HG02973 (cell line): Measurements from ENCODE around the gene SIMC1.
A peak's percentile ranks its signal among the peaks of the same experiment; 100 is the strongest.
"Not testable (repeated sequence)": the region's sequence is repeated elsewhere in the genome, so short reads cannot be mapped to it uniquely, and the experiment has no call there.

Source experiments
- ATAC-seq: cut with Tn5 transposase; IDR thresholded peaks from one replicate; pipeline ENCODE4 v1.9.1; 2021; ENCODE audit warnings: moderate library complexity; ENCODE audit not compliant: unreplicated experiment

SIMC1 gene

DNA sequence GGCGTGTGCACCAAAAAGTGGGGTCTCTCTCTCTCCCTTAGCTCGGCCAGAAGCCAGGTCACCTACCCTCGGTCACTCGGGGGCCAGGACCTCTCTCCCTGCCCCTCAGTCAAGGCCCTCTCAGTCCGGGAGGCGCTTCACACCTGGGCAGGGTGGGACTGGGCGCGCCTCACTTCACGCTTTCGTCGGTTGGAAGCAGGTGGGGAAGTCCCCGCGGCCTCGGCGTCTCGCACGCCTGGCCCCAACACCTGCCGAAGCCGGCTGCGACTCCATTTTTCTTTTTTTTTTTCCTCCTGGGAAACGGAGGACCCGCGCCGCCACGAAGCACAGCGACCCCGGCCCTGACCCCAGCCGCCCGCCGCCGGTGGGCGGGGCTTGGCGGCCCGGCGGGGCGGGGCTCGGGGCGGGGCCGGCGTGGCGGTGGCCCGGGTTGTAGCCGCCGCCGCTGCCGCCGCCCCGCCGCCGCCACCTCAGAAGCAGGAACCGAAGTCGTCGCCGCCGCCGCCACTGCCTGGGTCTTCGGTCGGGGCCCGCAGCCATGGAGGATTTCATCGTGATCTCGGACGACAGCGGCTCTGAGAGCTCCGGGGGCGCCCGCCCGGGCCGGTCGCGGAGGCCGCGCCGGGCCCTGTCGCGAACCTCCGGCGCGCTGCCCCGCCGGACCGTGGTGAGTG is at the start of gene SIMC1:
Gene SIMC1, plus strand, starts transcription at position 454 of the 674 bp plus-strand sequence. Its CDS starts 85 bp downstream, at position 539.
- peak; percentile 70 for ATAC-seq

DNA sequence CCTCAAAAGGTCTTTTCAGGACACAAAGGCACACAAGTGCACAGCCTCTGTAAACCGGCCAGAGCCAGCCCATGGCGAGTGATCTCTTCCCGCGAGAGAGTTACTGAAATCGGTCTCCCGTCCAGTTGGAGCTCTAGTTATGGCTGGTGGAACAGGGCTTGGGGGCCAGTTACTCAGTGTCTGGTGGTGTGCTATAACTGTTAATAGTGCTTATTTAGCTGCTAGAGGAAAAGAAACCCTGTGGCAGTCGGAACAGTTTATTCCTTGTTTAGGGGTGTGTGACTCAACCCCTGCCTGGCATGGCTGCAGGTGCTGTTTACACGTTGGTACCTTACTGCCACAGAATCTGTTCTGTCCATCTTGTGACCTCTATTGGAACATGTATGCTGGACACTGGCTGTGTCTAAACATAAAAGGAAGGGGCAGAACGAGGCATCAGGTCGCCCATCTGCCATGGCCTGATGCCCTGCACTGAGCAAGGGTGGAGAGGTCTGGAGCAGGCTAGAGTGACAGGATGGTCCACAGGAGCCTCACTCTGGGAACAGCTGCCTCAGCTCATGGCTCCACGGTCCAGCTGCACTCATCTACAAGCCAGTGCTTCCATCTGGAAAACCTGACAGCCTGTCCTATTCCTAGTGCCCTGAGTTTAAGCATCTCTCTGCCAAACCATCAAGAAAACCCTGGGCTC is 49.6 kb upstream of the SIMC1 start:
- no peak for ATAC-seq

DNA sequence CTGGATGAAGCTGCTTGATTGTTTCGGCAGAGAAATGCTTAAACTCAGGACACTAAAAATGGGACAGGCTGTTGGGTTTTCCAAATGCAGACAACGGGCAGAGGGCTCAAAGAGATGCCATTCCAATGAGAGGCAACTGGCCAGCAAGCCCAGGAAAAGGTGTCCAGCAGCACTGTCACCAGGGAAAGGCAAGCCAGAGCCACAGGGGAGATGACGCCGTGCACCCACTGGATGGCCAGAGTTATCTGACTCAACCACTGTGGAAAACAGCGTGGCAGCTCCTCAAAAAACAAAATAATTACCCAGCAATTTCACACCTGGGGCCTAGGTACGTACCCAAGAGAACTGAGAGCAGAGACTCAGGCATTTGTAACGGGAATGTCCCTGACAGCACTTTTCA is 48.4 kb upstream of the SIMC1 start:
- ATAC-seq: no peak

DNA sequence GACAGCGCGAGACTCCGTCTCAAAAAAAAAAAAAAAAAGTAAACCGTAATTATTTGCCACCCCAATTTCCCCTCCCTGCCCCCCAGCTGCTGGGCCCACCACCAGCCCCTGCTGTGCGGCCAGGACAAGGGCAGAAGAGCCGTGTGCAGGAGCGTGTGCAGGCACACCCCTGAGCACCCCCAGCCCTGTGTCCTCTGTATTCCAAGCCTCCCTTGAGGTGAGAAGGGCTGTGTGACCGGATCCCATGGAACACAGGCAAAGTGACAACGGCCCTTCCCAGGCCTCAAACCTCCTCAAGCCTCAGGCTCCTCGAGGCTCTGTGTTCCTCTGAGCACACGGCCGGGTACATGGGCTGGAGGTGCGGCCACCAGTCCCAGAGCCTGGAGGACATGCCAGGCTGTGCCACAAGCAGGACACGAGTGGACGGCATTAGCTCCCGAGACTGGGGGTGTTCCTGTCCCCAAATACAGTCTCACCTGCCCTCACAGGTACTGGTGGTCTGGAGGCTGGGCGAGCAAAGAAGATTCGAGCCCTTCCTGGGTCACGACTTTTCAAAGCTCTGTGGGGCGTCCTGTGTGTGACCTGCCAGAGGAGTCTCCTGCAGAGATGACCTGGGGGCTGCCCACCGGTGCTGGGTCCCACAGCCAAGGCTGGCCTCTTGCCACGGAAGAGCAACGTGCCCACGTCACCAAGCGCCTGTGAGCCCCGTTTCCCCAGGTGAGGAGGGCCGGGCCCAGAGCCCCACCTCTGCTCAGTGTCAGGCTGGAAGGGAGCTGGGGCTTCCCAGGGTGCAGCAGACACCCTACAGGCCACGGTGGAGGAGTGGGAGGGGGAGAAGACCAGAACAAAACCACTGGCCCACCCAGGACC is 47.1 kb upstream of the SIMC1 start:
- no peak for ATAC-seq

DNA sequence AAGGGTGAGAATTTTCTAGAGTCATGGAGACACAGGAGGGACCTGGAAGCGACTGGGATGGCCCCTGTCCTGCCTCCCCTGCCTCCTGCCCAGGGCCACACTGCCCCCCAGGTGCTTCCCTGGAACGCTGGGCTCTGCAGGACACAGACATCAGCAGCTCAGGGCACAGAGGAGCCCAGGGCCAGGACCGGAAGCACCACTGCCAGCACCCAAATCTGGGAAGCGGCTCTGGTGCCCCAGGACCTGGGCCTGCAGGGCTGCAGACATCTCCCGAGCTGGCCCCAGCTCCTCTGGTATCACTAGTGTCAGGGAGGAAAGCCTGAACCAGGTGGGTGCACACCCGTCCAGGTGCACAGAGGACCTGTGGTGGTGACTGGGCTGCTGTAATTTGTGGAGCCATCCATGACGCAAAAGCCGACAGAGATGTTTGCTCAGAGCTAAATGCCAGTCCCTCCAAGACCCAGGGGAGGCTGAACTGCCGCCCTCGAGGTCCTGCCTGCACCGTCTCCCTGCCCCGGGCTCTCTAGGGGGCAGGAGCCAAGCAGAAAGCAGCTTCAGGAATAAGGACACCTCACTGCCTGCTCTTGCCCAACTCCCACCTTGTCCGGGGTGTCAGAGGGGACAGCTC is 46.0 kb upstream of the SIMC1 start:
- no peak for ATAC-seq

DNA sequence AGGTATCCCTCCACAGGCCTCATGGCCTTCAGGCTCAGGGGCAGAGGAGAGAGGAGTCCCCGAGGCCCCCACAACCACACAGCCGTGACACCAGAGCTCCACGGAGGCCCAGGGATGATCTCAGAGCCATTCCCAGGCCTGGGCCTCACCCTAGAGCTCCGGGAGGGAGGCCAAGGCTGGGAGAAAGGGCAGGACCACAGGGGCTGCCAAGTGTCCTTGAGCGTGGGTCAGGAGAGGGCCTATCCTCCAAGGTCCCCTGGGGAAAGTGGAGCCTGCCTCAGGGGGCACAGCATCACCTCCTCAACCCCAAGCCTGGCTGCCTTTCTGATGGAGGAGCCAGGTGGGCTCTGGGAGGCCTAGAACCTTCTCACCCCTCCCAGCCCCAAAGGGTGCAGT is 45.5 kb upstream of the SIMC1 start:
- not testable (repeated sequence) for ATAC-seq

DNA sequence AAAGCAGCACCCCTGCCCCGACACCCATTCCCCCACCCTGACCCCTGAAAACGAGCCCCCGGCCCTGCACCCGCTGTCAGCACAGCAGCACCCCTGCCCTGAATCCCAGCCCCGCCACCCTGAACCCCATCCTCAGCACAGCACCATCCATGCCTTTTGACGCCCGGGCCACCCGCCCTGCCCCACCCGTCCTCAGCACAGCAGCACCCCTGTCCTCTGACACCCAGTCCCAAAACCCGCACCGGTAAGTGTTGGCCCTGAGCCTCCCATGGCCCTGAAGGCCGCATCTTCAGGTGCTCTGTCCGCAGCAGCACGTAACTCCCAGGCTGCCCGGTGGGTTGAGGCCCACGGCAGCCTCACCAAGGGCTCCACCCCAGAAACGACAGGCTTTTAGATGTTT is 44.6 kb upstream of the SIMC1 start:
- not testable (repeated sequence) for ATAC-seq

DNA sequence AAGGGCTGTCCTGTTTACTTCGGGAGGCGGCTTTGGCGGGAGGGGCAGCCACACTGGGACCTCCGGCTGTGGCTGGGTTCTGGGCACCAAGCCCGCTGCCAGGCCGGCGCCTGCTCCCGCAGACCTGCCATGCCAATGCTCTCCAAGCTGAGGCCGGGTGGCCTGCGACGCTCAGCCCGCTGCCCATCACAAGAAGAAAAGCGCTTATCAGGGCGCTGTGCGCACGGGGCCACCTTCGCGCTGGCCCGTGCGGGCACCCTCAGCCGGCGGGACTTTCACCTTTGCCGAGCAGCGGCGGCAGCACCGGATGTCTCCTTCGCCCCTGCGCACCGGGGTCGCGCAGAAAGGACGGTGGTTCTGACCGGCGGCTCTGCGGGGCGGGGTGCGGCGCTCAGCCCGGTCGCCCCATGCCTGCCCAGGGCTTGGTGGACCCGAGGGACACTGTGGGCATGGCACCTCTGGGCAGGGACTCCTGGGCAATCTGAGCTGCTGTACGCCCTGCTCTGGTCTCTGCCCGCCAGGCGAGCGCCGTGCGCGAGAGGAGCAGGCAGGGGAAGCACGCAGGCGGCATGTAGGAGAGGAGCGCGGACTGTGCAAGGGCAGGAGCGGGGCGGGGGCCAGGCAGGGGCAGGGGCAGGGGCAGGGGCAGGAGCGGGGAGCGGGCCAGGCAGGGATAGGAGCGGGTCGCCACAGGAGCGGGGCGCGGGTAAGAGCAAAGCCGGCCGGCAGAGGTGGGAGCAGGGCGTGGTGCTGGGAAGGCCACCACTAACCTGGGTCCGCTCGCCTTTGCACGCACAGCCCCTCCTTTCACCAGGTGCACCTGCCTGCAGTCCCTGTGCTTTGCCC is 43.8 kb upstream of the SIMC1 start:
- ATAC-seq: not testable (repeated sequence)

DNA sequence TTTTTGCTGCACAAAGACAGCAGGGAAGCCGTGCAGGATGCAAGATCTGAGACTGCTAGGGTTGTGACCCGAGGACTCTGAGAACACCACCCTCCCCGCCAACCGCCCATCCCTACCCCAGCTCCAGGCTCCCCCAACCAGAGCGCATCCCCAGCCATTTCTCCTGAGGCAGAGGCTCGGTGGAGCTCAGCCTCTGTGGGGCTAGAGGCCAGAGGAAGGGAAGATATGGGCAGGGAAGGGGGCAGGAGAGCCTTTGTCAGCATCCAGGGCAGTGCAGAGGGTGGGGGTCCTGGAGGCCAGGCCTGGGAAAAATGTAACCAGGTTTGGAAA is 43.2 kb upstream of the SIMC1 start:
- ATAC-seq: not testable (repeated sequence)

DNA sequence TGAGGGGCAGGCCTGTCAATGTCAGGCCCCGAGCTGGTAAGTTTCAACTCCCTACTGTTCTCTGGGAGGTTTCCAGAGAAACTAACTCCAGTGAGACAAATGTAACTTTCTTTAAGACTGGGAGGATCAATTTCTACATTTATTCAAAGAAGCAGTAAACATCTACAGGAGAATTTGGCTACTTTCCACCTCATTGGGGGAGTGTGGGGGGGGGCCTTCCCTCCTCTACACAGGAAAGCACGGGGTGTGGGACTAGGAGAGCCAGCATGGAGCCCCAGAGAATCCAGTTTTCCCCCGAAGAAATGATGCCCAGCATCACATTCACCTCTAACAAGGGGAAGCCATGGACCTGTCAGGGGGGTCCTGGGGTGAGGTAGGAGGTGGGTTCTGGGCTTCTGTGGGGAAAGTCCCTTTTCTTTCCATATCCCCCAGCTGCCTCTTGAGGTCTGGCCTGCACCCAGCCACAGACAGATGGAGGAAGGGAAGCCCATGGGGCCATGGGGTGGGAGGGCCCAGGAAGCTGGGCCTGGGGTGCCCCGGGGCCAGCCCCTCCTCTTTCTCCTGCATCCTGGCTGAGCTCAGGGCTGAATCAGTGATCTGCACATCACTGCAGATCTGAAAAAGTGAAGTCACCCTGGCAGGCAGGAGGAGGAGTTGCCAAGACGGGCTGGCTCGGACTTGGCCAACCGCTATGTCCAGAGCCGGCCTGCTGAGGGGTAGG is 42.6 kb upstream of the SIMC1 start:
- not testable (repeated sequence) for ATAC-seq

DNA sequence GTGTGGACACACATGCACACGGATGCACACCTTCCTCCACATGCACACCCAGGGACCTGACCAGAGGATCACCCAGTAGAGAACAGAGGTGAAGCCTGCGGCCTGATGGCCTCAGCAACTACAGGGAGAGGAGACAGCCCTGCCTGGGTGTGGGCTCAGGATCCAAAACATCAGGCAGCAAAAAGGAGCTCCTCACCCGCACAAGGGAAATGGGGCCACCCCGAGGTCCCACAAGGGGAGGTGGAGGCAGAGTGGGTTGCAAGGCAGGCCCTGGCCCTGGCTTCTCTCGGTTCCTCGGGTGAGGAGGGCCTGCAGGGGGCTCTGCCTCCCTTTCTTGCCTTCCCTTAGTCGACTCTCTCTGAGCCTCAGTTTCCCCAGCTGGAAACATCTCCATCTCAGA is 41.4 kb upstream of the SIMC1 start:
- not testable (repeated sequence) for ATAC-seq

DNA sequence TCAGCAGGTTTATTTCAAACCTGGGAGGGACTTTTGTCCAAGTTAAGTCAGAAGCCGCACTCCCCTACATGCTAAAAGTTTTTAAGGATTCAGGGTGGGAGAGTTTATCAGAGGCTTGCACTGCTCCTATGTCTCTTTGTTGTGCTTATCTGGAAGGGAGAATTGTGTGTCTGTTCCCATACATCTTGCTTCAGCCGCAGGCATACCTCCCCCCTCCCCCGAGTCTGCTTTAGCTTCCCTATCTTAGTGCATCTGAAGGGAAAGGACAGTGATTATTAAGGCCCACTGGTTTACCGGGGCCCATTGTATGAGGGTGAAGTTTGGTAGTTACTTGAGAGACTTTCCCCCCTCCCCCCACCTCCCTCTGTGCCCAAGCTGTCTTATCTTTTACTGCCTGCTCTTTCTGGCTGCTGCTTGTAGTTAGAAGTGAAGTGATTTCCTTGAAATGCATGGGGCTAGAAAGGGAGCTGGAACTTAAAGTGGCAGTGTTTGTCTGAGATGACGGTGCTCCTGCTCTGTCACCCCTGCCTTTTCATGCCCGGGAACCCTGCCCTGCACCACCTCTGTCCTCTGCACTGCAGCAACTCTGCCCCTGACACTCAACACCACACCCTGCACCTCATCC is 40.9 kb upstream of the SIMC1 start:
- not testable (repeated sequence) for ATAC-seq

DNA sequence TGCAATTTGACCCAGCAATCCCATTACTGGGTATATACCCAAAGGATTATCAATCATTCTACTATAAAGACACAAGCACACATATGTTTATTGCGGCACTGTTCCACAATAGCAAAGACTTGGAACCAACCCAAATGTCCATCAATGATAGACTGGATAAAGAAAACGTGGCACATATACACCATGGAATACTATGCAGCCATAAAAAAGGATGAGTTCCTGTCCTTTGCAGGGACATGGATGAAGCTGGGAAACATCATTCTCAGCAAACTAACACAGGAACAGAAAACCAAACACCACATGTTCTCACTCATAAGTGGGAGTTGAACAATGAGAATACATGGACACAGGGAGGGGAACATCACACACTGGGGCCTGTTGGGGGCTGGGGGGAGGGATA is 39.9 kb upstream of the SIMC1 start:
- ATAC-seq: not testable (repeated sequence)

DNA sequence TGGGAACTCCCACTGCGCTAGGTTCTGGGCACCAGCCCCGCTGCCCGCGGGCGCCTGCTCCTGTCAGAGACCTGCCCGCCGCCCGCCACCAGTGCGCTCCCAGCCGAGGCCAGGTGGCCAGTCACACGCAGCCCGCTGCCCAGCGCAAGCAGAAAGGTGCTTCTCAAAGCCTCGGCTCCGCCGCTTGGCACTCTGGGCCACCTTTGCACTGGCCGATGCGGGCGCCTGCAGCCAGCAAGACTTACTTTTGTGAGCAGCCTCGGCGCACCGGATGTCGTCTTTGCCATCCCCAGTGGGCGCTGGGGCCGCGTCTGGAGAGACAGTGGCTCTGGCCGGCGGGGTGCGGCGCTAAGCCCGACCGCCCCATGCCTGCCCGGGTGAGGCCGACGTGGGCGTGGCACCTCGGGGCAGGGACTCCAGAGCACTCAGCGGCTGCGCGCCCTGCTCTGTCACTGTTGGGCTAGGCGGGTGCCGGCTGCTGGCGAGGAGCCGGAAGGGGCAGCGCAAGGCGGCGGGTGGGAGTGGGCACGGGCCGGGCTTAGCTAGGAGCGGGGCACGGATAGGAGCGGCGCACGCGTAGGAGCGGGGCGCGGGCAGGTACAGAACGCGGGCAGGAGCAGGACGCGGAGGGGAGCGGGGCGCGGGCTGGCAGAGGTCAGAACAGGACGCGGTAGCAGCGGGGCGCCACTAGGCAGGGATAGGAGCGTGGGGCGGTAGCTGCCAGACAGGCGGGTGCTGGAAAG is 39.1 kb upstream of the SIMC1 start:
- ATAC-seq: not testable (repeated sequence)

DNA sequence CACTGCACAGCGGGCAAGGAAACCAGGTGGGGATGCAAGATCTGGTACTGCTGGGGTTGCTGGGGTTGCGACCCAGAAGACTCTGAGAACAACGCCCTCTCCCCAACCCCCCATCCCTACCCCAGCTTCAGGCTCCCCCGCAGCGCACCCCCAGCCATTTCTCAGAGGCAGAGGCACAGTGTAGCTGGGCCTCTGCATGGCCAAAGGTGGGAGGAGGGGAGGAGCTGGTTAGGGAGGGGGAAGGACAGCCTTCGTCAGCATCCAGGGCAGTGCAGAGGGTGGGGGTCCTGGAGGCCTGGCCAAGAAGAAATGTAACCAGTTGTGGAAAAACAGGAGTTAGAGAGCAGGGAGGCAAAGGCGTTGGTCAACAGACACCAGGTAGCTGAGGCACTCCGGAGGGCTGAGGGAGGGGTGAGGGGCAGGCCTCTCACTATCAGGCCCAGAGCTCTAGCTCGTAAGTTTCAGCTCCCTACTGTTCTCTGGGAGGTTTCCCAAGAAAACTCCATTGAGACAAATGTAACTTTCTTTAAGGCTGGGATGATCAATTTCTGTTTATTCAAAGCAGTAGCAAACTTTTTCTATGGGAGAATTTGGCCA is 38.3 kb upstream of the SIMC1 start:
- ATAC-seq: not testable (repeated sequence)

DNA sequence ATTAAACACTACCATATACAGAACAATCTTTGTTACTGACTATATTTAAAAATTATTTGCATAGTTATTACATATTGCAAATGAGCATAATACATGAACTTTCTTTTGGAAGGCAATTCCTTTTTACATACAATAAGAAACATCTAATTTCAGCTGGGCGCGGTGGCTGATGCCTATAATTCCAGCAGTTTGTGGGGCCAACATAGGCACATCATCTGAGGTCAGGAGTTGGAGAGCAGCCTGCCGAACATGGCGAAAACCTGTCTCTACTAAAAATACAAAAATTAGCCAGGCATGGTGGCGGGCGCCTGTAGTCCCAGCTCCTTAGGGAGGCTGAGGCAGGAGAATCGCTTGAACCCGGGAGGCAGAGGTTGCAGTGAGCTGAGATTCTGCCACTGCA is 36.4 kb upstream of the SIMC1 start:
- ATAC-seq: no peak

DNA sequence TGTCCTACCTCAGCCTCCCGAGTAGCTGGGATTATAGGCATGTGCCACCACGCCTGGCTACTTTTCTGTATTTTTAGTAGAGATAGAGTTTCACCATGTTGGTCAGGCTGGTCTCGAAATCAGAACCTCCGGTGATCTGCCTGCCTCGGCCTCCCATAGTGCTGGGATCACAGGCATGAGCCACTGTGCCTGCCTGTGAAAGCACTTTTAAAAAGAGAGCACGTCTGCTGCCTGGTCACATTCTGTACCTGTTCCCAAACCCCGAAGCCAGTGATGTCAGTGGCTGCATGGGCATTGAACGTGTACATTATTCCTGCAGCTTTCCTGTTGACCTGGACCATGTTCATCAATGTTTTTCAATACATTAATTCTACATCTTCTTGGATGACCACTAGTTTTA is 35.1 kb upstream of the SIMC1 start:
- no peak for ATAC-seq

DNA sequence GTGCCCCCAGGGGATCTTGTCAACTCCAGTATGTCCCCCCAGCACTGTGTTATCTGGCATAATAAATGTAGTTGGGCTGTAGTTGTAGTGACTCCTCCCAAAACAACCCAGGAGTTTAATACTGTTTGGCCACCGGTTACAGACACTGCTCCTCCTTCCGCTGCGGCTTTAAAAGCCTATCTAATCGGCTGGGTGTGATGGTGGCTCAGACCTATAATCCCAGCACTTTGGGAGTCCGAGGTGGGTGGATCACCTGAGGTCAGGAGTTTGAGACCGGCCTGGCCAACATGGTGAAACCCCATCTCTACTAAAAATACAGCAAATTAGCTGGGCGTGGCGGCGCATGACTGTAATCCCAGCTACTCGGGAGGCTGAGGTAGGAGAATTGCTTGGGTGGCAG is 34.7 kb upstream of the SIMC1 start:
- ATAC-seq: not testable (repeated sequence)
